HepG2 (cell line): ENCODE data around the gene SAYSD1. TPM values are rescaled to one million over a fixed set of nuclear protein-coding genes. Genes with fewer than 3 reads are reported as not detected.

Source experiments
- ATAC-seq: fragments of 200-7000 bp; cut with Tn5 transposase; 3 replicates; pipeline ENCODE4 v1.9.1; 2020; ENCODE audit warnings: mild to moderate bottlenecking, moderate library complexity
- BruUV-seq: library from RNA; stranded (reverse); fragments of 400-500 nt; replicated peaks from 2 replicates; lab custom pipeline; 2021; lab: Mats Ljungman, UMichigan
- CTCF ChIA-PET: fragments of 300-600 bp; formaldehyde crosslinking; extraction: SDS; loops from one replicate; lab custom pipeline; 2021; ENCODE audit warnings: low total read pairs, inconsistent platforms, low intra/inter-chr PET ratio; lab: Yijun Ruan, JAX
- POLR2A ChIA-PET: fragments of 350-600 bp; sonication (Branson Sonifier 250); formaldehyde crosslinking; loops from one replicate; lab custom pipeline; 2020; ENCODE audit warnings: antibody characterized with exemption, inconsistent platforms; lab: Yijun Ruan, JAX
- DNase-seq: peaks from one replicate; pipeline ENCODE4 v3.0.0-alpha.2; 2015; ENCODE audit warnings: low spot score
- FAIRE-seq: peaks from 3 replicates; lab custom pipeline; 2011; peaks lifted over from hg19 to GRCh38; lab: Jason Lieb, UNC
- H2AFZ ChIP-seq: one replicate; pipeline ENCODE4 v1.6.1; 2011; ENCODE audit warnings: low read length, inconsistent platforms
- H3K27ac ChIP-seq: fragments of 300-600 bp; 3 replicates; pipeline ENCODE4 v1.8.0; 2011; ENCODE audit warnings: mixed run types, mild to moderate bottlenecking, mixed read lengths, low read length, inconsistent platforms; ENCODE audit not compliant: insufficient read depth; ENCODE audit errors: extremely low read length
- H3K27me3 ChIP-seq, 2 experiments: fragments of 200-600 bp in 1 of 2; 2 replicates in 1 of 2; 3 replicates in 1 of 2; pipeline versions ENCODE4 v1.6.0 to v1.8.0; 2011; ENCODE audit warnings: low read length in 2 of 2, mild to moderate bottlenecking in 2 of 2, moderate library complexity in 2 of 2, inconsistent platforms in 1 of 2; ENCODE audit not compliant: insufficient read depth in 2 of 2, control insufficient read depth in 1 of 2
- H3K36me3 ChIP-seq, 2 experiments: fragments of 200-600 bp in 1 of 2; replicated peaks in 1 of 2; 2 replicates in 1 of 2; 3 replicates in 1 of 2; pipeline versions ENCODE4 v1.5.1 to v1.8.0; 2011; ENCODE audit warnings: low read length in 2 of 2, inconsistent platforms in 1 of 2; ENCODE audit not compliant: insufficient read depth in 2 of 2, control insufficient read depth in 1 of 2
- H3K4me1 ChIP-seq: 2 replicates; pipeline ENCODE4 v1.5.1; 2012; ENCODE audit warnings: low read length, inconsistent platforms; ENCODE audit not compliant: insufficient read depth
- H3K4me2 ChIP-seq: 2 replicates; pipeline ENCODE4 v1.6.0; 2011; ENCODE audit warnings: low read depth, low read length, inconsistent platforms
- H3K4me3 ChIP-seq, 3 experiments: fragments of 200-600 bp in 1 of 3; sonication (generic), shearing (Covaris generic) in 1 of 3; replicated peaks in 1 of 3; 2 replicates each; pipeline ENCODE4 v1.5.1; 2011 to 2016; ENCODE audit warnings: low read length in 3 of 3, inconsistent platforms in 2 of 3, low read depth in 2 of 3, mild to moderate bottlenecking in 2 of 3, control low read depth in 1 of 3, mixed read lengths in 1 of 3; ENCODE audit not compliant: insufficient read depth in 1 of 3
- H3K79me2 ChIP-seq: one replicate; pipeline ENCODE4 v1.6.1; 2011; ENCODE audit warnings: low read length, inconsistent platforms; ENCODE audit not compliant: insufficient read depth
- H3K9ac ChIP-seq: 2 replicates; pipeline ENCODE4 v1.6.0; 2011; ENCODE audit warnings: mild to moderate bottlenecking, low read depth, low read length, inconsistent platforms; ENCODE audit not compliant: insufficient read depth
- H3K9me3 ChIP-seq: 2 replicates; pipeline ENCODE4 v1.5.1; 2012; ENCODE audit warnings: mild to moderate bottlenecking, low read length
- H4K20me1 ChIP-seq: 2 replicates; pipeline ENCODE4 v1.6.0; 2011; ENCODE audit warnings: inconsistent platforms, mild to moderate bottlenecking, low read length, moderate library complexity; ENCODE audit not compliant: insufficient read depth
- BCL3 ChIP-seq: sonication (generic); formaldehyde crosslinking; IDR thresholded peaks from 2 replicates; pipeline ENCODE4 v1.5.1; 2020; ENCODE audit warnings: mild to moderate bottlenecking, missing genetic modification reagents, moderate library complexity
- CEBPG ChIP-seq: IDR thresholded peaks from 2 replicates; pipeline ENCODE4 v1.6.1; 2016
- CSRNP2 ChIP-seq: sonication (generic); formaldehyde crosslinking; conservative IDR thresholded peaks from 2 replicates; pipeline ENCODE4 v1.8.0; 2022; ENCODE audit warnings: low read depth, missing genetic modification reagents
- ESRRA ChIP-seq: sonication (generic); formaldehyde crosslinking; IDR thresholded peaks from 2 replicates; pipeline ENCODE4 v1.5.1; 2020; ENCODE audit warnings: mild to moderate bottlenecking, low read depth, missing genetic modification reagents
- MBNL3 ChIP-seq: fragments of 250-450 bp; sonication (Bioruptor Pico); conservative IDR thresholded peaks from 2 replicates; pipeline ENCODE4 v1.8.0; 2022; ENCODE audit warnings: mild to moderate bottlenecking, inconsistent platforms
- NFE2L1 ChIP-seq: sonication (generic); formaldehyde crosslinking; IDR thresholded peaks from 2 replicates; pipeline ENCODE4 v1.4.0; 2020; ENCODE audit warnings: missing genetic modification reagents, mild to moderate bottlenecking, borderline replicate concordance
- PAX8 ChIP-seq: sonication (generic); formaldehyde crosslinking; IDR thresholded peaks from 2 replicates; pipeline ENCODE4 v1.8.0; 2022; ENCODE audit warnings: mild to moderate bottlenecking, missing genetic modification reagents, borderline replicate concordance
- SUZ12 ChIP-seq: fragments of 150-350 bp; IDR thresholded peaks from 2 replicates; pipeline ENCODE4 v1.6.1; 2014; ENCODE audit warnings: low read depth, low read length
- TP53 ChIP-seq: sonication (generic); formaldehyde crosslinking; conservative IDR thresholded peaks from 2 replicates; pipeline ENCODE4 v1.4.0; 2020; ENCODE audit warnings: missing genetic modification reagents
- ZMYM3 ChIP-seq: sonication (generic); formaldehyde crosslinking; IDR thresholded peaks from 2 replicates; pipeline ENCODE4 v1.5.1; 2020; ENCODE audit warnings: mild to moderate bottlenecking, missing genetic modification reagents
- ZNF235 ChIP-seq: sonication (generic); formaldehyde crosslinking; IDR thresholded peaks from 2 replicates; pipeline ENCODE4 v1.8.1; 2023; ENCODE audit warnings: mild to moderate bottlenecking, missing genetic modification reagents, borderline replicate concordance
- ZNF687 ChIP-seq: sonication (generic); formaldehyde crosslinking; IDR thresholded peaks from 2 replicates; pipeline ENCODE4 v1.5.1; 2020; ENCODE audit warnings: mild to moderate bottlenecking, missing genetic modification reagents, moderate library complexity
- WGBS: methylation state at CpG from one replicate; pipeline ENCODE4 v1.1.6; 2017; ENCODE audit warnings: low lambda C conversion rate; 5-methylcytosine and 5-hydroxymethylcytosine counted together
- in situ Hi-C: cut with HindIII; loops from 2 replicates; pipeline ENCODE4 v1.10.0; 2017; ENCODE audit warnings: low pct_unique_long_range_greater_than_20kb; ENCODE audit not compliant: extremely low pct_ligation_motif_present
- intact Hi-C: fragments of 100-400 bp; cut with micrococcal nuclease; formaldehyde crosslinking; loops from one replicate; pipeline ENCODE4 v1.10.0; 2022; ENCODE audit not compliant: unreplicated experiment
- polyA plus RNA-seq, 8 experiments: library from polyadenylated mRNA; depleted of rRNA in 3 of 8; stranded (reverse) in 7 of 8; unstranded in 1 of 8; fragments of >200 nt; fragmentation: Illumina TruSeq in 4 of 8; extraction: Trizol in 4 of 8; gene quantifications; 2 replicates each; pipeline versions ENCODE4 v1.2.1 to v1.2.3, GENCODE V29; 2011 to 2016; ENCODE audit warnings: low read depth in 4 of 8, missing spikeins in 1 of 8, mixed read lengths in 1 of 8; ENCODE audit not compliant: insufficient read depth in 1 of 8
- total RNA-seq, 5 experiments: library from RNA; depleted of rRNA; stranded (reverse); fragments of >200 nt; fragmentation: Illumina TruSeq; extraction: Trizol; gene quantifications; 2 replicates each; pipeline ENCODE4 v1.2.3, GENCODE V29; 2016; ENCODE audit warnings: low read depth in 1 of 5

Gene SAYSD1
- total and polyA plus RNA-seq, 2 of the 13 experiments (the other 11 are each of a cell fraction or from before 2014, with no cell fraction given) = 10.1 to 16.0 TPM

GRCh38 chr6:39055661-39056060, 59.3 kb downstream of the SAYSD1 start:
- FAIRE-seq (no peak), ATAC-seq (no peak), DNase-seq (no peak)
- H4K20me1 ChIP-seq = no peaks in the 10 kb centered on the region
- no peaks in the 10 kb centered on the region for H3K9me3 ChIP-seq
- TF ChIP-seq NFE2L1 = no peak
- TF ChIP-seq CEBPG (CRISPR knock-in tag) = no peak
- TF ChIP-seq MBNL3 (CRISPR knock-in tag) = no peak
- TF ChIP-seq ZMYM3 (CRISPR knock-in tag) = no peak
- H3K27me3 ChIP-seq = peaks cover 0 to 39% of the 10 kb centered on the region in 2 experiments; a peak in 3 of 5 replicates
- POLR2A ChIA-PET = no interaction called here
- no peaks in the 10 kb centered on the region for H3K79me2 ChIP-seq
- CTCF ChIA-PET = no interaction called here
- no TSS peak for BruUV-seq
- no peaks in the 10 kb centered on the region for H3K36me3 ChIP-seq
- no peak overlapping the region for H2AFZ ChIP-seq
- no peak overlapping the region for H3K4me3 ChIP-seq
- 50% methylated on average over 7 of the region's 7 CpGs for WGBS
- no peaks in the 10 kb centered on the region for H3K4me1 ChIP-seq
- no peak overlapping the region for H3K9ac ChIP-seq
- no peak overlapping the region for H3K4me2 ChIP-seq
- intact Hi-C loops (no loop called here), in situ Hi-C loops (no loop called here)
- H3K27ac ChIP-seq = no peak overlapping the region

- H2AFZ ChIP-seq = no peak overlapping the region
- no peaks in the 10 kb centered on the region for H3K9me3 ChIP-seq
- H3K9ac ChIP-seq = no peak overlapping the region
- no peak overlapping the region for H3K27ac ChIP-seq
- WGBS = 25% methylated on average over 6 of the region's 9 CpGs
- H3K4me1 ChIP-seq = no peaks in the 10 kb centered on the region
- FAIRE-seq (no peak), DNase-seq (no peak), ATAC-seq (peak; percentile 20; the same call in 2 of the 3 replicates)
- in situ Hi-C loops = no loop called here
- H4K20me1 ChIP-seq = no peaks in the 10 kb centered on the region
- no peak overlapping the region for H3K4me2 ChIP-seq
- peaks cover under 1 to 41% of the 10 kb centered on the region in 2 experiments; a peak in 3 of 5 replicates for H3K27me3 ChIP-seq
- BruUV-seq = no TSS peak
- H3K79me2 ChIP-seq = no peaks in the 10 kb centered on the region
- ChIA-PET CTCF (no interaction called here), POLR2A (no interaction called here)
- intact Hi-C loops = no loop called here
- no peak overlapping the region for H3K4me3 ChIP-seq
- H3K36me3 ChIP-seq = no peaks in the 10 kb centered on the region
- no peak for TF ChIP-seq SUZ12
- no peak for TF ChIP-seq TP53 (CRISPR knock-in tag)
- no peak for TF ChIP-seq ZNF687 (CRISPR knock-in tag)
- no peak for TF ChIP-seq BCL3 (CRISPR knock-in tag)
- no peak for TF ChIP-seq ZNF235 (CRISPR knock-in tag)
- TF ChIP-seq CSRNP2 (CRISPR knock-in tag) = no peak
- no peak for TF ChIP-seq PAX8 (CRISPR knock-in tag)
- TF ChIP-seq ESRRA (CRISPR knock-in tag) = no peak
Measured at GRCh38 chr6:39054577-39055142, 60.3 kb downstream of the SAYSD1 start.
